Adrenal gland (tissue), 12 donors: ENCODE measurements around the gene GORAB. TPM values are rescaled to one million over a fixed set of nuclear protein-coding genes. Genes with fewer than 3 reads are reported as not detected.

Experiments used
- DNase-seq, 7 donors: peaks; one replicate each; pipeline ENCODE4 v3.0.0-alpha.2; 2019 to 2020
- H3K27ac ChIP-seq, 5 donors: fragments of 200-600 bp; sonication (generic) in 4 of 5; 1 replicate in 3 of 5; 2 replicates in 2 of 5; pipeline versions ENCODE4 v1.5.1 to v1.8.0; 2016 to 2020; ENCODE audit warnings: mild to moderate bottlenecking in 1 of 5
- H3K27me3 ChIP-seq: fragments of 200-600 bp; 2 replicates; pipeline ENCODE4 v1.8.0; 2021
- H3K36me3 ChIP-seq, 2 donors: fragments of 200-600 bp; replicated peaks in 1 of 2; 1 replicate in 1 of 2; 2 replicates in 1 of 2; pipeline versions ENCODE4 v1.5.1 to v1.8.0; 2018 to 2022
- H3K4me1 ChIP-seq, 2 donors: fragments of 200-600 bp; replicated peaks in 1 of 2; 1 replicate in 1 of 2; 2 replicates in 1 of 2; pipeline versions ENCODE4 v1.5.1 to v1.8.0; 2018 to 2021
- H3K4me3 ChIP-seq, 4 donors: fragments of 200-600 bp; sonication (generic) in 3 of 4; one replicate each; pipeline ENCODE4 v1.5.1; 2016 to 2018
- H3K9me3 ChIP-seq, 3 donors: fragments of 200-600 bp; sonication (generic) in 1 of 3; replicated peaks in 1 of 3; 1 replicate in 2 of 3; 2 replicates in 1 of 3; pipeline versions ENCODE4 v1.5.1 to v1.8.0; 2016 to 2021
- CTCF ChIP-seq, 6 experiments: fragments of 450-650 bp in 4 of 6; fragments of 200-600 bp in 2 of 6; sonication (generic) in 1 of 6; IDR thresholded peaks; 1 replicate in 5 of 6; 2 replicates in 1 of 6; pipeline versions ENCODE4 v1.5.1 to v1.8.0; 2016 to 2021; ENCODE audit warnings: antibody characterized with exemption in 6 of 6, mild to moderate bottlenecking in 2 of 6, moderate library complexity in 1 of 6
- POLR2A ChIP-seq, 2 donors: fragments of 450-650 bp; IDR thresholded peaks; one replicate each; pipeline ENCODE4 v1.6.1; 2017; ENCODE audit warnings: antibody characterized with exemption in 2 of 2, mild to moderate bottlenecking in 2 of 2, moderate library complexity in 1 of 2
- WGBS, 4 donors: extraction: QIAGEN DNeasy Blood & Tissue Kit in 2 of 4; methylation state at CpG; one replicate each; pipeline versions ENCODE4 v1.1.5 to v1.1.7; 2013 to 2017; 5-methylcytosine and 5-hydroxymethylcytosine counted together
- intact Hi-C, 2 donors: fragments of 100-400 bp; cut with DNase I; formaldehyde crosslinking; loops; one replicate each; pipeline versions ENCODE4 v1.14.1 to v1.15.0; 2022 to 2023
- polyA plus RNA-seq, 3 donors: library from polyadenylated mRNA; stranded (reverse); fragments of 200-250 nt in 2 of 3; fragments of 350-450 nt in 1 of 3; fragmentation: Illumina TruSeq in 1 of 3; extraction: RNeasy Lipid Tissue Mini Kit (QIAGEN cat#74804) in 1 of 3; gene quantifications; one replicate each; pipeline ENCODE4 v1.2.3, GENCODE V29; 2013 to 2014
- total RNA-seq, 9 donors: library from RNA; depleted of rRNA in 4 of 9; stranded (reverse); fragments of >200 nt in 4 of 9; fragments of 120-200 nt in 1 of 9; fragmentation: NEBNext Ultra II Directional in 1 of 9; extraction: Animal tissue kit (Norgen Biotek cat#: 25700) in 1 of 9; gene quantifications; one replicate each; pipeline versions ENCODE4 v1.1.0 to v1.2.4, GENCODE V29; 2013 to 2023
- donor health status: healthy with polysubstance abuse.
- donor health status: Bipolar disorder and iron deficiency.
- donor health status: DM: yes; HTN: yes; CAD: no.
- donor health status: DM: no; HTN: no; CAD: no.
- donor health status: DM: no; HTN: no; CAD: no.
- donor health status: DM: yes; HTN: yes; CAD: no.

GORAB gene
- total and polyA plus RNA-seq, 12 donors = 9.1 to 25.9 (median 15.9) TPM

GRCh38 chr1:170544624-170545023, 12.7 kb downstream of the GORAB start:
- WGBS, 4 donors = 94 to 97% (median 95%) methylated on average over 4 of the region's 4 CpGs
- H3K9me3 ChIP-seq = no peaks in the 10 kb centered on the region
- no peaks in the 10 kb centered on the region for H3K4me1 ChIP-seq
- no peak for TF ChIP-seq CTCF (IDR thresholded peaks at IDR 0.05)
- no peak for TF ChIP-seq POLR2A (IDR thresholded peaks at IDR 0.05)
- H3K27me3 ChIP-seq = no peaks in the 10 kb centered on the region
- DNase-seq = no peak
- peaks cover 0 to 52% of the 10 kb centered on the region in 2 donors for H3K36me3 ChIP-seq
- no peak overlapping the region for H3K4me3 ChIP-seq
- intact Hi-C loops = no loop called here
- no peak overlapping the region for H3K27ac ChIP-seq

- intact Hi-C loops = no loop called here
- Histone ChIP-seq H3K4me3 (no peak overlapping the region), H3K4me1 (no peaks in the 10 kb centered on the region), H3K27ac (peak overlapping the region in 1 of 5 donors; percentile 6), H3K27me3 (no peaks in the 10 kb centered on the region), H3K9me3 (no peaks in the 10 kb centered on the region), H3K36me3 (peaks cover 0 to 50% of the 10 kb centered on the region in 2 donors)
- 79 to 91% (median 81%) methylated on average over 1 of the region's 1 CpG for WGBS, 4 donors
- no peak for DNase-seq
- TF ChIP-seq POLR2A (IDR thresholded peaks at IDR 0.05) = no peak
- no peak for TF ChIP-seq CTCF (IDR thresholded peaks at IDR 0.05)
Measured at GRCh38 chr1:170545476-170545875, 13.5 kb downstream of the GORAB start.

GRCh38 chr1:170547255-170547654, 15.3 kb downstream of the GORAB start:
- Histone ChIP-seq H3K36me3 (peaks cover 0 to 45% of the 10 kb centered on the region in 2 donors), H3K4me1 (no peaks in the 10 kb centered on the region), H3K27ac (no peak overlapping the region), H3K9me3 (no peaks in the 10 kb centered on the region), H3K27me3 (no peaks in the 10 kb centered on the region), H3K4me3 (no peak overlapping the region)
- 93 to 100% (median 98%) methylated on average over 1 of the region's 1 CpG for WGBS, 4 donors
- no peak for DNase-seq
- intact Hi-C loops = no loop called here
- no peak for TF ChIP-seq POLR2A (IDR thresholded peaks at IDR 0.05)
- TF ChIP-seq CTCF (IDR thresholded peaks at IDR 0.05) = no peak

GRCh38 chr1:170548497-170548896, 16.5 kb downstream of the GORAB start:
- no peak for DNase-seq
- no peak for TF ChIP-seq CTCF (IDR thresholded peaks at IDR 0.05)
- TF ChIP-seq POLR2A (IDR thresholded peaks at IDR 0.05) = no peak
- Histone ChIP-seq H3K4me1 (no peaks in the 10 kb centered on the region), H3K27ac (no peak overlapping the region), H3K9me3 (peaks cover 0 to 7% (median 0%) of the 10 kb centered on the region in 3 donors), H3K36me3 (peaks cover 0 to 34% of the 10 kb centered on the region in 2 donors), H3K4me3 (no peak overlapping the region), H3K27me3 (no peaks in the 10 kb centered on the region)
- intact Hi-C loops = no loop called here
